NCI-H1436 (cell line): ENCODE measurements around the gene UBE2B.

ENCODE experiments used
- DNase-seq: peaks from one replicate; lab custom pipeline; 2025; lab: John Stamatoyannopoulos, UW

UBE2B gene

GRCh38 chr5:134437340-134437846 lies 66.0 kb downstream of the UBE2B start:
- no peak for DNase-seq

GRCh38 chr5:134437847-134438581 lies 66.6 kb downstream of the UBE2B start:
- no peak for DNase-seq

- no peak for DNase-seq
Observed at GRCh38 chr5:134438721-134439123, 67.4 kb downstream of the UBE2B start.

DNA sequence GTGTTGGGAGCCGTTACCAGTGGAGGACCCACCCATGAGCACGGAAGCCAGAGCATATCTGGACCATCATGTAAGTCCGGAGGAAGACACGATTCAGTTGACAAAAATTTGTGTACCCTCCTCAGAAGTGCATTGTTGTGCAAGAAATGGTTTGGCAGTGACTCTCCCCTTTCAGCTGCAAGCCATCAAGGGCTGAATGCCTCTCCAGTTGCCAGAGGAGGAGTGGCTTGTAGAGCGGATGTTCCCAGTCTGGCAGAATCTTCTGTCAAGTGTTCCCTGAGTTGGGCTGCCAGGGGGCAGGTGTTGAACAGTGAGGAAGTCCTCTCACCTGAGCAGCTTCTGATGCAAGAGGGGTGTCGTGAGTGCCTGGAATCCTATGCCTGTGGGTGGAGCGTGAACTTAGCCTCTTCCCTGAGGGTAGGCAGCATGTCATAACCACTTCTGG lies 67.9 kb downstream of the UBE2B start:
- peak; percentile 50 for DNase-seq

DNA sequence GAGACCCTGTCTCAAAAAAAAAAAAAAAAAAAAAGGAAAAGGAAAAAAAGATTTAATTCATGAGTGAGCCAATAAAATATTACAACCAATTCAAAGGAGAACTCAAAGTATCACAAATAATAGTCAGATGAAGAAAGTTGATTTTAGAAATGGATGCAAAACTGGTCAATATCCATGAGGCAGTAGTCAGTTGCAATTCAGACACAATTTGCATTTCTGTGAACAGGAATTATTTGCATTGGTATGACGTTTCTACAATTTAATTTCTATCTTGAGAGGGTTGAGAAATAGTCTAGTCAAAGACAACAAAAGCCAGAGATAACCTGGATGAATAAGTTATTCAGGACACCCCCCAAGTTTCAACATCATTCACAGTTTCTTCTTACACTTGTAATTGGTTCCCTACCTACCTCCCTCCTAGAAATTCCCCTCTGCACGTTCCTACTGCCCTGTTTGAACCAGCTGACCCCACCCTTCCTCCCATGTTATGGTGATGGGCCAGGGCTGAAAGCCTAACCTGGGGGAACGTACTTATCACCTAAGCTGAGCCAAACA lies 68.9 kb downstream of the UBE2B start:
- DNase-seq: no peak
